ENCODE measurements around the gene PAM.

DNA sequence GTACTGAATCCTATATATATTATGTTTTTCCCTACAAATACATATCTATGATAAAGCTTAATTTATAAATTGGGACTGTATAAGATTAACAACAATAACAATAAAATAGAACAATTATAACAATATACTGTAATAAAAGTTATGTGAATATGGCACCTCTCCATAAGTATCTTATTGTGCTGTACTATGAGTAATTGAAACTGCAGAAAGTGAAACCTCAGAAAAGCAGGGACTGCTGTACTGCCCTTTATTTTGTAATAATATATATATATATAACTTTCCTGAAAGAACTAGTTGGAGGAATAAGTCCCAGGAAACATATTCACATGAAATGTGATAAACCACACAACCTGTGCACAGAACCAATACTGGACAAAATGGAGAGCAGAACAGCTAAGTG is 77.3 kb downstream of the PAM start:
- TF ChIP-seq GLIS3 (CRISPR knock-in tag; IDR thresholded peaks at IDR 0.05) (no peak), SNAI2 (CRISPR knock-in tag; IDR thresholded peaks at IDR 0.05) (no peak), ZFP30 (CRISPR knock-in tag; IDR thresholded peaks at IDR 0.05) (no peak), ISL1 (CRISPR knock-in tag; IDR thresholded peaks at IDR 0.05) (no peak), ESRRG (CRISPR knock-in tag; IDR thresholded peaks at IDR 0.05) (no peak), ARNTL (CRISPR knock-in tag; IDR thresholded peaks at IDR 0.05; ENCODE audit: borderline replicate concordance, low read depth) (no peak), RARB (CRISPR knock-in tag; IDR thresholded peaks at IDR 0.05) (no peak)
- TF ChIP-seq, protein P1, sequence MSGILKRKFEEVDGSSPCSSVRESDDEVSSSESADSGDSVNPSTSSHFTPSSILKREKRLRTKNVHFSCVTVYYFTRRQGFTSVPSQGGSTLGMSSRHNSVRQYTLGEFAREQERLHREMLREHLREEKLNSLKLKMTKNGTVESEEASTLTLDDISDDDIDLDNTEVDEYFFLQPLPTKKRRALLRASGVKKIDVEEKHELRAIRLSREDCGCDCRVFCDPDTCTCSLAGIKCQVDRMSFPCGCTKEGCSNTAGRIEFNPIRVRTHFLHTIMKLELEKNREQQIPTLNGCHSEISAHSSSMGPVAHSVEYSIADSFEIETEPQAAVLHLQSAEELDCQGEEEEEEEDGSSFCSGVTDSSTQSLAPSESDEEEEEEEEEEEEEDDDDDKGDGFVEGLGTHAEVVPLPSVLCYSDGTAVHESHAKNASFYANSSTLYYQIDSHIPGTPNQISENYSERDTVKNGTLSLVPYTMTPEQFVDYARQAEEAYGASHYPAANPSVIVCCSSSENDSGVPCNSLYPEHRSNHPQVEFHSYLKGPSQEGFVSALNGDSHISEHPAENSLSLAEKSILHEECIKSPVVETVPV (CRISPR knock-in tag; IDR thresholded peaks at IDR 0.05): no peak
- TF ChIP-seq, protein P2, sequence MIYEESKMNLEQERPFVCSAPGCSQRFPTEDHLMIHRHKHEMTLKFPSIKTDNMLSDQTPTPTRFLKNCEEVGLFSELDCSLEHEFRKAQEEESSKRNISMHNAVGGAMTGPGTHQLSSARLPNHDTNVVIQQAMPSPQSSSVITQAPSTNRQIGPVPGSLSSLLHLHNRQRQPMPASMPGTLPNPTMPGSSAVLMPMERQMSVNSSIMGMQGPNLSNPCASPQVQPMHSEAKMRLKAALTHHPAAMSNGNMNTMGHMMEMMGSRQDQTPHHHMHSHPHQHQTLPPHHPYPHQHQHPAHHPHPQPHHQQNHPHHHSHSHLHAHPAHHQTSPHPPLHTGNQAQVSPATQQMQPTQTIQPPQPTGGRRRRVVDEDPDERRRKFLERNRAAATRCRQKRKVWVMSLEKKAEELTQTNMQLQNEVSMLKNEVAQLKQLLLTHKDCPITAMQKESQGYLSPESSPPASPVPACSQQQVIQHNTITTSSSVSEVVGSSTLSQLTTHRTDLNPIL (CRISPR knock-in tag; IDR thresholded peaks at IDR 0.05; ENCODE audit: low read depth): no peak

Measured in SK-N-SH treated with all-trans-retinoic acid at 6 μM for 48 hours (cell line).